Endothelial cell of coronary artery (primary cell): ENCODE measurements around the gene HARS2. TPM values are rescaled to one million over a fixed set of nuclear protein-coding genes. Genes with fewer than 3 reads are reported as not detected.

ENCODE experiments used
- total RNA-seq: library from RNA; depleted of rRNA; stranded (reverse); fragments of >200 nt; gene quantifications from 2 replicates; pipeline ENCODE4 v1.2.3, GENCODE V29; 2014

Gene HARS2, protein sequence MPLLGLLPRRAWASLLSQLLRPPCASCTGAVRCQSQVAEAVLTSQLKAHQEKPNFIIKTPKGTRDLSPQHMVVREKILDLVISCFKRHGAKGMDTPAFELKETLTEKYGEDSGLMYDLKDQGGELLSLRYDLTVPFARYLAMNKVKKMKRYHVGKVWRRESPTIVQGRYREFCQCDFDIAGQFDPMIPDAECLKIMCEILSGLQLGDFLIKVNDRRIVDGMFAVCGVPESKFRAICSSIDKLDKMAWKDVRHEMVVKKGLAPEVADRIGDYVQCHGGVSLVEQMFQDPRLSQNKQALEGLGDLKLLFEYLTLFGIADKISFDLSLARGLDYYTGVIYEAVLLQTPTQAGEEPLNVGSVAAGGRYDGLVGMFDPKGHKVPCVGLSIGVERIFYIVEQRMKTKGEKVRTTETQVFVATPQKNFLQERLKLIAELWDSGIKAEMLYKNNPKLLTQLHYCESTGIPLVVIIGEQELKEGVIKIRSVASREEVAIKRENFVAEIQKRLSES
- total RNA-seq = 31.3 and 32.5 TPM in 2 replicates

DNA sequence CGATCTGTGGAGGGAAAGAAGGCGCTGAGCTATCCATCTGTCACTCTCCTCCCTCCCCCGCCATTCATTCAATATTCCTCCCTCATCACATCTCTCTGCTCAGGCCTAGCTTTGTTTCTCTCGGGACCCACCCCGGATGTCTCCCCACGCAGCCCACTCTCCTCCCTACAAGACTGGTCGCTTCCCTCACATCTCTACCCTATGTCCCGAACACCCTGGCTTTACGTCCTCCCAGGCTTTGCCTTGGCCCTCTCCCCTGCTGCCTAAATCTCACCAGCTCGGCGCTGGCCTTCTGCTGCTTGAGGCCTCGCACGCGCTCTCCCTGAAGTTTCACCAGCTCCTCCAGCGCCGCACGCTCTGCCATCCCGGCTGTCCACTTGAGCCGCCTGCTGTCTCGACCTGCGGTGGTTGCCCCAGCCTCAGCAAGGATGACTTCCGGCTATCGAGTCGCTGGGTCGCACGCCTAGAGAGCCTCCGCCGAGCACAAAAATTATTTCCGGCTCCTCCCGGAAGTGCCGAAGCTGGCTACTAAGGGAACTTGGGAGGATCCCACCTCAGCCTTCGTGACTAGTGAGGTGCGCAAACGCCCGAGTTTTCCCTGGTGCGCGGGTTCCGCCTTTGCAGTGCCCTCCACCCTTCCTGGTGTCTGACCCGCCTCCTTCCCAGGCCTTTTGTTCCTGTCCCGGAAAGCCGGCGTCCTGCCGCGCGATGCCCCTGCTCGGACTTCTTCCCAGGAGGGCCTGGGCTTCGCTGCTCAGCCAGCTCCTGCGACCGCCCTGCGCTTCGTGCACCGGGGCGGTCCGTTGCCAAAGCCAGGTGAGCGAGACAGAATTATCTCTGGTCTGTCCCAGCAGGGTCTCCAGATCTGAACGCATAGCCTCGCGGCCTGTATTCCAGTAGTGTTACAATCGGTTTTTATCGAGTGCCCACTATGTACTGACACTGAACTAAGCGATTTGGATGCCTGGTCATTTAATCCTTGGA, at the start of gene HARS2, which contains the start of gene HARS1:
Gene HARS2 (plus strand): TSS at position 515 of the 984 bp plus-strand sequence. CDS start 194 bp downstream, at position 709.
Gene HARS1 (minus strand): TSS at position 430 of the 984 bp plus-strand sequence. CDS start 66 bp downstream, at position 364.

GRCh38 chr5:140664359-140665119, 26.7 kb upstream of the HARS2 start, which contains the start of gene WDR55:
WDR55 (plus strand) TSS chr5:140664904; CDS start chr5:140664913, 9 bp downstream.

GRCh38 chr5:140673187-140673976, 17.9 kb upstream of the HARS2 start, which contains the start of gene DND1:
DND1 (minus strand) TSS chr5:140673576; CDS start chr5:140673542, 34 bp downstream.

GRCh38 chr5:140700177-140701144, 9.2 kb downstream of the HARS2 start, which contains the start of gene ZMAT2:
ZMAT2 (plus strand) TSS chr5:140700447; CDS start chr5:140700461, 14 bp downstream.

Other genes with a start within 250 kb of the HARS2 start
- gene EIF4EBP3, start 143.8 kb upstream of the HARS2 start, total RNA-seq = 0.54 and 0.75 TPM in 2 replicates
- gene SRA1, start 134.0 kb upstream of the HARS2 start, total RNA-seq = 19.2 and 20.9 TPM in 2 replicates
- 4.9 and 12.1 TPM in 2 replicates for gene APBB3, start 126.9 kb upstream of the HARS2 start, total RNA-seq
- 18.4 and 19.8 TPM in 2 replicates for gene SLC35A4, start 126.6 kb upstream of the HARS2 start, total RNA-seq
- 0.09 and 2.2 TPM in 2 replicates for gene CD14, start 58.3 kb upstream of the HARS2 start, total RNA-seq
- gene TMCO6, start 52.0 kb upstream of the HARS2 start, total RNA-seq = 7.4 and 10.5 TPM in 2 replicates
- gene NDUFA2, start 43.8 kb upstream of the HARS2 start, total RNA-seq = 54.1 and 75.7 TPM in 2 replicates
- gene IK, start 43.6 kb upstream of the HARS2 start, total RNA-seq = 109 and 111 TPM in 2 replicates
- gene WDR55, start 26.6 kb upstream of the HARS2 start, total RNA-seq = 26.4 and 29.5 TPM in 2 replicates
- gene DND1, start 17.9 kb upstream of the HARS2 start, total RNA-seq = 0.09 and 0.19 TPM in 2 replicates
- 79.3 and 96.4 TPM in 2 replicates for gene HARS1, start 85 bp upstream of the HARS2 start, total RNA-seq
- gene ZMAT2, start 9.0 kb downstream of the HARS2 start, total RNA-seq = 54.5 and 63.3 TPM in 2 replicates
- gene PCDHA1, start 94.7 kb downstream of the HARS2 start, total RNA-seq = under 0.01 TPM in 1 of 2 replicates, not detected in the other
- 0.18 and 0.19 TPM in 2 replicates for gene PCDHA2, start 103.4 kb downstream of the HARS2 start, total RNA-seq
- 0.28 and 0.36 TPM in 2 replicates for gene PCDHA3, start 109.6 kb downstream of the HARS2 start, total RNA-seq
- gene PCDHA4, start 115.6 kb downstream of the HARS2 start, total RNA-seq = 0.75 and 1.1 TPM in 2 replicates
- gene PCDHA5, start 130.2 kb downstream of the HARS2 start, total RNA-seq = 0.09 TPM in 2 replicates
- gene PCDHA6, start 136.5 kb downstream of the HARS2 start, total RNA-seq = 0.56 and 0.63 TPM in 2 replicates
- gene PCDHA7, start 142.8 kb downstream of the HARS2 start, total RNA-seq = 0.27 and 0.28 TPM in 2 replicates
- gene PCDHA8, start 149.7 kb downstream of the HARS2 start, total RNA-seq = 0.09 and 0.19 TPM in 2 replicates
- 0.09 TPM in 2 replicates for gene PCDHA9, start 156.9 kb downstream of the HARS2 start, total RNA-seq
- 0.45 and 0.56 TPM in 2 replicates for gene PCDHA10, start 164.4 kb downstream of the HARS2 start, total RNA-seq
- 0.09 and 0.27 TPM in 2 replicates for gene PCDHA11, start 177.5 kb downstream of the HARS2 start, total RNA-seq
- 0.09 and 0.19 TPM in 2 replicates for gene PCDHA12, start 183.9 kb downstream of the HARS2 start, total RNA-seq
- 0.09 and 0.19 TPM in 2 replicates for gene PCDHA13, start 190.7 kb downstream of the HARS2 start, total RNA-seq
- gene PCDHAC1, start 234.8 kb downstream of the HARS2 start, total RNA-seq = 0.18 and 0.19 TPM in 2 replicates